SK-N-SH treated with all-trans-retinoic acid at 6 μM for 48 hours (cell line): ENCODE results near the gene EMCN.
"Not testable (repeated sequence)": the region's sequence is repeated elsewhere in the genome, so short reads cannot be mapped to it uniquely, and the experiment has no call there.

Experiments
- ATAC-seq: fragments of 200-7000 bp; cut with Tn5 transposase; 3 replicates; pipeline ENCODE4 v1.9.1; 2020; ENCODE audit warnings: mild to moderate bottlenecking, moderate library complexity
- ARNTL ChIP-seq: fragments of 450-650 bp; formaldehyde crosslinking; IDR thresholded peaks from 2 replicates; pipeline ENCODE4 v1.5.0; 2020; ENCODE audit warnings: low read depth, mild to moderate bottlenecking, moderate library complexity, borderline replicate concordance
- BACH2 ChIP-seq: fragments of 250-450 bp; sonication (Bioruptor Pico); IDR thresholded peaks from 2 replicates; pipeline ENCODE4 v1.9.0; 2021; ENCODE audit warnings: mild to moderate bottlenecking, borderline replicate concordance
- CSDC2 ChIP-seq: fragments of 250-450 bp; sonication (Bioruptor Pico); IDR thresholded peaks from 2 replicates; pipeline ENCODE4 v1.5.0; 2020; ENCODE audit warnings: mild to moderate bottlenecking, moderate library complexity
- ESRRG ChIP-seq: fragments of 250-450 bp; sonication (Bioruptor Pico); IDR thresholded peaks from 2 replicates; pipeline ENCODE4 v1.6.1; 2021; ENCODE audit warnings: mild to moderate bottlenecking
- GLIS3 ChIP-seq: fragments of 250-450 bp; sonication (Bioruptor Pico); IDR thresholded peaks from 2 replicates; pipeline ENCODE4 v1.5.0; 2020; ENCODE audit warnings: mild to moderate bottlenecking, moderate library complexity
- ISL1 ChIP-seq: fragments of 250-450 bp; sonication (Bioruptor Pico); IDR thresholded peaks from 2 replicates; pipeline ENCODE4 v2.1.2; 2022; ENCODE audit warnings: mild to moderate bottlenecking, moderate library complexity
- OSR1 ChIP-seq: fragments of 250-450 bp; sonication (Bioruptor Pico); IDR thresholded peaks from 2 replicates; pipeline ENCODE4 v1.8.0; 2022; ENCODE audit warnings: moderate library complexity, mild to moderate bottlenecking, inconsistent platforms
- PPARA ChIP-seq: fragments of 250-450 bp; sonication (Bioruptor Pico); IDR thresholded peaks from 2 replicates; pipeline ENCODE4 v1.5.0; 2020; ENCODE audit warnings: mild to moderate bottlenecking, borderline replicate concordance
- RARB ChIP-seq: fragments of 250-450 bp; sonication (Bioruptor Pico); IDR thresholded peaks from 2 replicates; pipeline ENCODE4 v1.8.0; 2021; ENCODE audit warnings: mild to moderate bottlenecking, moderate library complexity
- SNAI2 ChIP-seq: fragments of 250-450 bp; sonication (Bioruptor Pico); IDR thresholded peaks from 2 replicates; pipeline ENCODE4 v1.5.0; 2020; ENCODE audit warnings: mild to moderate bottlenecking, moderate library complexity
- TCF4 ChIP-seq: fragments of 250-450 bp; sonication (Bioruptor Pico); IDR thresholded peaks from 2 replicates; pipeline ENCODE4 v1.8.0; 2021; ENCODE audit warnings: mild to moderate bottlenecking, moderate library complexity, borderline replicate concordance
- TOX ChIP-seq: fragments of 250-450 bp; sonication (Bioruptor Pico); IDR thresholded peaks from 2 replicates; pipeline ENCODE4 v1.8.0; 2021; ENCODE audit warnings: mild to moderate bottlenecking, moderate library complexity, borderline replicate concordance
- ZC3H10 ChIP-seq: fragments of 250-450 bp; sonication (Bioruptor Pico); IDR thresholded peaks from 2 replicates; pipeline ENCODE4 v1.5.1; 2021; ENCODE audit warnings: mild to moderate bottlenecking, moderate library complexity
- ZFP3 ChIP-seq: fragments of 250-450 bp; sonication (Bioruptor Pico); IDR thresholded peaks from 2 replicates; pipeline ENCODE4 v1.5.0; 2020; ENCODE audit warnings: mild to moderate bottlenecking, moderate library complexity
- ZFP30 ChIP-seq: fragments of 450-650 bp; formaldehyde crosslinking; IDR thresholded peaks from 2 replicates; pipeline ENCODE4 v1.5.0; 2022; ENCODE audit warnings: mild to moderate bottlenecking, moderate library complexity
- ZNF70 ChIP-seq: fragments of 450-650 bp; formaldehyde crosslinking; IDR thresholded peaks from 2 replicates; pipeline ENCODE4 v1.5.0; 2020; ENCODE audit warnings: mild to moderate bottlenecking, moderate library complexity
- TF ChIP-seq, protein P1 (sequence below): fragments of 250-450 bp; sonication (Bioruptor Pico); IDR thresholded peaks from 2 replicates; pipeline ENCODE4 v1.5.1; 2020; ENCODE audit warnings: low read depth, mild to moderate bottlenecking, moderate library complexity
- TF ChIP-seq, protein P2 (sequence below): fragments of 250-450 bp; sonication (Bioruptor Pico); IDR thresholded peaks from 2 replicates; pipeline ENCODE4 v1.8.0; 2020; ENCODE audit warnings: mild to moderate bottlenecking, moderate library complexity, borderline replicate concordance
- TF ChIP-seq, protein P3 (sequence below): fragments of 250-450 bp; sonication (Bioruptor Pico); IDR thresholded peaks from 2 replicates; pipeline ENCODE4 v1.5.0; 2020; ENCODE audit warnings: mild to moderate bottlenecking, moderate library complexity
- TF ChIP-seq, protein P4 (sequence below): fragments of 250-450 bp; sonication (Bioruptor Pico); IDR thresholded peaks from 2 replicates; pipeline ENCODE4 v1.5.1; 2021; ENCODE audit warnings: mild to moderate bottlenecking, moderate library complexity

The EMCN gene

DNA sequence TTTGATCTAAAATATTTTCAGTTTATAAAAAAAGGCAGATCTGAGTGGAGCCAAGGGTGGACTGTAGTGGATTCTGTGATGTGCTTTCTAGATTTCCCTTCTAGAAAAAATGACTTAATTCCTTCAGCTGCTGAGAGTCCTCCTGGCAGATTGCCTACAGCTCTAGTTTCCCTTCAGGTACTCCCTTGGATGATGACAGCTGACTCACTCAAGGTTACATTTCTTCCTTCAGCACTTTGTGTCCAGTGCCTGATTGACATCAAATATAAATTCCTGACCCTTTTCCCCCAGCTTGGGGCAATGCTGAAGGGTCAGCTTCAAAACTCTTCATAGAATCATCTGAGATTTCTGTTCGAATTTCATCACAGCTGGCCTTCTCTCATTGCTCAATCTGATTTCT is 161.7 kb downstream of the EMCN start:
- ATAC-seq, result no peak
- TF ChIP-seq, protein P1, sequence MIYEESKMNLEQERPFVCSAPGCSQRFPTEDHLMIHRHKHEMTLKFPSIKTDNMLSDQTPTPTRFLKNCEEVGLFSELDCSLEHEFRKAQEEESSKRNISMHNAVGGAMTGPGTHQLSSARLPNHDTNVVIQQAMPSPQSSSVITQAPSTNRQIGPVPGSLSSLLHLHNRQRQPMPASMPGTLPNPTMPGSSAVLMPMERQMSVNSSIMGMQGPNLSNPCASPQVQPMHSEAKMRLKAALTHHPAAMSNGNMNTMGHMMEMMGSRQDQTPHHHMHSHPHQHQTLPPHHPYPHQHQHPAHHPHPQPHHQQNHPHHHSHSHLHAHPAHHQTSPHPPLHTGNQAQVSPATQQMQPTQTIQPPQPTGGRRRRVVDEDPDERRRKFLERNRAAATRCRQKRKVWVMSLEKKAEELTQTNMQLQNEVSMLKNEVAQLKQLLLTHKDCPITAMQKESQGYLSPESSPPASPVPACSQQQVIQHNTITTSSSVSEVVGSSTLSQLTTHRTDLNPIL (CRISPR knock-in tag), result no peak
- no peak for TF ChIP-seq GLIS3 (CRISPR knock-in tag)
- no peak for TF ChIP-seq TCF4 (CRISPR knock-in tag)
- TF ChIP-seq SNAI2 (CRISPR knock-in tag), result no peak
- no peak for TF ChIP-seq ZFP3 (CRISPR knock-in tag)
- TF ChIP-seq ZNF70, result no peak
- TF ChIP-seq, protein P2, sequence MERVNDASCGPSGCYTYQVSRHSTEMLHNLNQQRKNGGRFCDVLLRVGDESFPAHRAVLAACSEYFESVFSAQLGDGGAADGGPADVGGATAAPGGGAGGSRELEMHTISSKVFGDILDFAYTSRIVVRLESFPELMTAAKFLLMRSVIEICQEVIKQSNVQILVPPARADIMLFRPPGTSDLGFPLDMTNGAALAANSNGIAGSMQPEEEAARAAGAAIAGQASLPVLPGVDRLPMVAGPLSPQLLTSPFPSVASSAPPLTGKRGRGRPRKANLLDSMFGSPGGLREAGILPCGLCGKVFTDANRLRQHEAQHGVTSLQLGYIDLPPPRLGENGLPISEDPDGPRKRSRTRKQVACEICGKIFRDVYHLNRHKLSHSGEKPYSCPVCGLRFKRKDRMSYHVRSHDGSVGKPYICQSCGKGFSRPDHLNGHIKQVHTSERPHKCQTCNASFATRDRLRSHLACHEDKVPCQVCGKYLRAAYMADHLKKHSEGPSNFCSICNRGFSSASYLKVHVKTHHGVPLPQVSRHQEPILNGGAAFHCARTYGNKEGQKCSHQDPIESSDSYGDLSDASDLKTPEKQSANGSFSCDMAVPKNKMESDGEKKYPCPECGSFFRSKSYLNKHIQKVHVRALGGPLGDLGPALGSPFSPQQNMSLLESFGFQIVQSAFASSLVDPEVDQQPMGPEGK (CRISPR knock-in tag), result no peak
- TF ChIP-seq ARNTL, result no peak
- no peak for TF ChIP-seq ISL1

DNA sequence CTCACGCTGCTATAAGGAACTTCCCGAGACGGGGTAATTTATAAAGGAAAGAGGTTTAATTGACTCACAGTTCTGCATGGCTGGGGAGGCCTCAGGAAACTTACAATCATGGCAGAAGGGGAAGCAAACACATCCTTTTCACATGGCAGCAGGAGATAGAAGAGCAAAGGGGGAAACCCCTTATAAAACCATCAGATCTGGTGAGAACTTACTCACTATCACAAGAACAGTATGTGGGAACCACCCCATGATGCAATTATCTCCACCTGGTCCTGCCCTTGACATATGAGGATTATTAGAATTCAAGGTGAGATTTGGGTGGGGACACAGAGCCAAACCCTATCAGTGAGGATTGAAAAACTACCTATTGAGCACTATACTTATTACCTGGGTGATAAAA is 165.5 kb downstream of the EMCN start:
- not testable (repeated sequence) for ATAC-seq

DNA sequence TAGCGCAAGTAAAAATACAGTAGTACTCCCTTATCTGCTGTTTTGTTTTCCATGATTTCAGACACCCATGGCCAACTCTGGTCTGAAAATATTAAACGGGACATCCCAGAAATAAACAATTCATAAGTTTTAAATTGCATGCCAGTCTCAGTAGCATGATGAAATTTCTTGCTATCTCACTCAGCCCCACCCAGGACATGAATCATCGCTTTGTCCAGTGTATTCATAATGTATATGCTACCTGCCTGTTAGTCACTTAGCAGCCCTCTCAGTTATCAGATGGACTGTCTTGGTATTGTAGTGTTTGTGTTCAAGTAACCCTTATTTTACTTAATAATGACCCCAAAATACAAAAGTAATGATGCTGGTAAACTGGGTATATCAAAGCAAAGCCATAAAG is 169.3 kb downstream of the EMCN start:
- ATAC-seq, result peak; percentile 81
- TF ChIP-seq TOX (CRISPR knock-in tag) (no peak), ISL1 (no peak), TCF4 (CRISPR knock-in tag) (no peak), GLIS3 (CRISPR knock-in tag) (no peak), ZFP30 (CRISPR knock-in tag) (no peak), ZC3H10 (no peak), ZFP3 (CRISPR knock-in tag) (no peak)
- TF ChIP-seq, protein P3, sequence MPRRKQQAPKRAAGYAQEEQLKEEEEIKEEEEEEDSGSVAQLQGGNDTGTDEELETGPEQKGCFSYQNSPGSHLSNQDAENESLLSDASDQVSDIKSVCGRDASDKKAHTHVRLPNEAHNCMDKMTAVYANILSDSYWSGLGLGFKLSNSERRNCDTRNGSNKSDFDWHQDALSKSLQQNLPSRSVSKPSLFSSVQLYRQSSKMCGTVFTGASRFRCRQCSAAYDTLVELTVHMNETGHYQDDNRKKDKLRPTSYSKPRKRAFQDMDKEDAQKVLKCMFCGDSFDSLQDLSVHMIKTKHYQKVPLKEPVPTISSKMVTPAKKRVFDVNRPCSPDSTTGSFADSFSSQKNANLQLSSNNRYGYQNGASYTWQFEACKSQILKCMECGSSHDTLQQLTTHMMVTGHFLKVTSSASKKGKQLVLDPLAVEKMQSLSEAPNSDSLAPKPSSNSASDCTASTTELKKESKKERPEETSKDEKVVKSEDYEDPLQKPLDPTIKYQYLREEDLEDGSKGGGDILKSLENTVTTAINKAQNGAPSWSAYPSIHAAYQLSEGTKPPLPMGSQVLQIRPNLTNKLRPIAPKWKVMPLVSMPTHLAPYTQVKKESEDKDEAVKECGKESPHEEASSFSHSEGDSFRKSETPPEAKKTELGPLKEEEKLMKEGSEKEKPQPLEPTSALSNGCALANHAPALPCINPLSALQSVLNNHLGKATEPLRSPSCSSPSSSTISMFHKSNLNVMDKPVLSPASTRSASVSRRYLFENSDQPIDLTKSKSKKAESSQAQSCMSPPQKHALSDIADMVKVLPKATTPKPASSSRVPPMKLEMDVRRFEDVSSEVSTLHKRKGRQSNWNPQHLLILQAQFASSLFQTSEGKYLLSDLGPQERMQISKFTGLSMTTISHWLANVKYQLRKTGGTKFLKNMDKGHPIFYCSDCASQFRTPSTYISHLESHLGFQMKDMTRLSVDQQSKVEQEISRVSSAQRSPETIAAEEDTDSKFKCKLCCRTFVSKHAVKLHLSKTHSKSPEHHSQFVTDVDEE (CRISPR knock-in tag), result no peak
- TF ChIP-seq, protein P2 (CRISPR knock-in tag), result no peak
- TF ChIP-seq, all 23 proteins: peak for 0

DNA sequence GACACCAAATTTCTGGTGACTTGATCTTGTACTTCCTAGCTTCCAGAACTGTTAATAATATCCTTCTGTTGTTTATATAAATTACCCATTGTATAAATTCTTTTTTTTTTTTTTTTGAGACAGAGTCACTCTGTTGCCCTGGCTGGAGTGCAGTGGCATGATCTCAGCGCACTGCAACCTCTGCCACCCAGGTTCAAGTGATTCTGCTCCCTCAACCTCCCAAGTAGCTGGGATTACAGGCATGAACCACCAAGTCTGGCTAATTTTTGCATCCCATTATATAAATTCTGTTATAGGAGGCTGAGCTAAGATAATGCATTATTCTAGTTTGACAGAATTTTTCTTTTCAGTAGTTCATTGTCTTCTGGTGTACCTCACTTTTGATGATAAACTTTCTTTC is 170.6 kb downstream of the EMCN start:
- ATAC-seq, result no peak
- TF ChIP-seq RARB (CRISPR knock-in tag) (no peak), ZFP3 (CRISPR knock-in tag) (no peak), ZNF70 (no peak), ISL1 (no peak), ZFP30 (CRISPR knock-in tag) (no peak), TCF4 (CRISPR knock-in tag) (no peak), ESRRG (CRISPR knock-in tag) (no peak), TOX (CRISPR knock-in tag) (no peak), ARNTL (no peak), BACH2 (CRISPR knock-in tag) (no peak), OSR1 (CRISPR knock-in tag) (no peak), CSDC2 (CRISPR knock-in tag) (no peak), SNAI2 (CRISPR knock-in tag) (no peak), GLIS3 (CRISPR knock-in tag) (no peak), PPARA (CRISPR knock-in tag) (no peak)
- TF ChIP-seq, protein P3 (CRISPR knock-in tag), result no peak
- TF ChIP-seq, protein P2 (CRISPR knock-in tag), result no peak
- TF ChIP-seq, protein P4, sequence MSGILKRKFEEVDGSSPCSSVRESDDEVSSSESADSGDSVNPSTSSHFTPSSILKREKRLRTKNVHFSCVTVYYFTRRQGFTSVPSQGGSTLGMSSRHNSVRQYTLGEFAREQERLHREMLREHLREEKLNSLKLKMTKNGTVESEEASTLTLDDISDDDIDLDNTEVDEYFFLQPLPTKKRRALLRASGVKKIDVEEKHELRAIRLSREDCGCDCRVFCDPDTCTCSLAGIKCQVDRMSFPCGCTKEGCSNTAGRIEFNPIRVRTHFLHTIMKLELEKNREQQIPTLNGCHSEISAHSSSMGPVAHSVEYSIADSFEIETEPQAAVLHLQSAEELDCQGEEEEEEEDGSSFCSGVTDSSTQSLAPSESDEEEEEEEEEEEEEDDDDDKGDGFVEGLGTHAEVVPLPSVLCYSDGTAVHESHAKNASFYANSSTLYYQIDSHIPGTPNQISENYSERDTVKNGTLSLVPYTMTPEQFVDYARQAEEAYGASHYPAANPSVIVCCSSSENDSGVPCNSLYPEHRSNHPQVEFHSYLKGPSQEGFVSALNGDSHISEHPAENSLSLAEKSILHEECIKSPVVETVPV (CRISPR knock-in tag), result no peak
